GM18861 (cell line): ENCODE measurements around the gene NOXA1.

Source experiments
- ATAC-seq: cut with Tn5 transposase; IDR thresholded peaks from one replicate; pipeline ENCODE4 v1.9.1; 2021; ENCODE audit not compliant: unreplicated experiment

NOXA1 gene

GRCh38 chr9:137426018-137426681 is 3.0 kb downstream of the NOXA1 start:
- ATAC-seq = no peak

- no peak for ATAC-seq
These were observed 4.5 kb downstream of the NOXA1 start for GRCh38 chr9:137427454-137428310.

GRCh38 chr9:137428311-137428630 is 5.1 kb downstream of the NOXA1 start:
- ATAC-seq = no peak

- no peak for ATAC-seq
These were observed 5.8 kb downstream of the NOXA1 start for GRCh38 chr9:137428841-137429545.

GRCh38 chr9:137429546-137429890 is 6.3 kb downstream of the NOXA1 start:
- ATAC-seq = no peak

GRCh38 chr9:137429974-137430722 is 7.0 kb downstream of the NOXA1 start:
- ATAC-seq = no peak

- no peak for ATAC-seq
These were observed 7.7 kb downstream of the NOXA1 start for GRCh38 chr9:137430723-137431415.

GRCh38 chr9:137431416-137431931 is 8.3 kb downstream of the NOXA1 start:
- ATAC-seq = no peak

GRCh38 chr9:137432687-137433348 is 9.6 kb downstream of the NOXA1 start:
- ATAC-seq = no peak

- ATAC-seq = no peak
These were observed 10.2 kb downstream of the NOXA1 start for GRCh38 chr9:137433349-137433915.

- no peak for ATAC-seq
These were observed 10.8 kb downstream of the NOXA1 start for GRCh38 chr9:137433916-137434431.

- ATAC-seq = no peak
These were observed 11.5 kb downstream of the NOXA1 start for GRCh38 chr9:137434498-137435380.

GRCh38 chr9:137435381-137435891 is 12.2 kb downstream of the NOXA1 start:
- ATAC-seq = no peak

GRCh38 chr9:137435980-137436760 is 13.0 kb downstream of the NOXA1 start:
- no peak for ATAC-seq

- ATAC-seq = no peak
These were observed 13.8 kb downstream of the NOXA1 start for GRCh38 chr9:137436761-137437600.
